ENCODE data around the gene ANKRD52.

DNA sequence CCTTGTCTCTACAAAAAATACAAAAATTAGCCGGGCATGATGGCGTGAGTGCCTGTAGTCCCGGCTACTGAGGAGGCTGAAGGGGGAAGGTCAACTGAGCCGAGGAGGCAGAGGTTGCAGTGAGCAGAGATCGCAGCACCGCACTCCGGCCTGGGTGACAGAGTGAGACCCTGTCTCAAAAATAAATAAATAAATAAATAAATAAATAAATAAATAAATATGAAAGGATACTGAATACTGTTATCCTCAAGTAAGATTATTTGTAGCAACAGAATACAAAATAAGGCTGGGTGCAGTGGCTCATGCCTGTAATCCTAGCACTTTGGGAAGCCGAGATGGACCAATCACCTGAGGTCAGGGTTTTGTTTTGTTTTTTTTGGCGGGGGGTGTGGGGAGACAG lies 38.3 kb downstream of the ANKRD52 start:
- TF ChIP-seq POLR2A (IDR thresholded peaks at IDR 0.05) = no peak
- TF ChIP-seq, protein P1, sequence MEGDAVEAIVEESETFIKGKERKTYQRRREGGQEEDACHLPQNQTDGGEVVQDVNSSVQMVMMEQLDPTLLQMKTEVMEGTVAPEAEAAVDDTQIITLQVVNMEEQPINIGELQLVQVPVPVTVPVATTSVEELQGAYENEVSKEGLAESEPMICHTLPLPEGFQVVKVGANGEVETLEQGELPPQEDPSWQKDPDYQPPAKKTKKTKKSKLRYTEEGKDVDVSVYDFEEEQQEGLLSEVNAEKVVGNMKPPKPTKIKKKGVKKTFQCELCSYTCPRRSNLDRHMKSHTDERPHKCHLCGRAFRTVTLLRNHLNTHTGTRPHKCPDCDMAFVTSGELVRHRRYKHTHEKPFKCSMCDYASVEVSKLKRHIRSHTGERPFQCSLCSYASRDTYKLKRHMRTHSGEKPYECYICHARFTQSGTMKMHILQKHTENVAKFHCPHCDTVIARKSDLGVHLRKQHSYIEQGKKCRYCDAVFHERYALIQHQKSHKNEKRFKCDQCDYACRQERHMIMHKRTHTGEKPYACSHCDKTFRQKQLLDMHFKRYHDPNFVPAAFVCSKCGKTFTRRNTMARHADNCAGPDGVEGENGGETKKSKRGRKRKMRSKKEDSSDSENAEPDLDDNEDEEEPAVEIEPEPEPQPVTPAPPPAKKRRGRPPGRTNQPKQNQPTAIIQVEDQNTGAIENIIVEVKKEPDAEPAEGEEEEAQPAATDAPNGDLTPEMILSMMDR (IDR thresholded peaks at IDR 0.05) = no peak
